Lung (tissue), 12 donors: Measurements from ENCODE around the gene PDZD2. TPM values are rescaled to one million over a fixed set of nuclear protein-coding genes. Genes with fewer than 3 reads are reported as not detected.

Experiments used
- ATAC-seq: fragments of 200-7000 bp; cut with Tn5 transposase; one replicate; pipeline ENCODE4 v1.9.1; 2020; ENCODE audit warnings: moderate number of reproducible peaks; ENCODE audit not compliant: insufficient read depth, low FRiP score
- DNase-seq, 3 donors: peaks; one replicate each; pipeline ENCODE4 v3.0.0-alpha.2; 2013 to 2017
- H3K27ac ChIP-seq, 2 donors: one replicate each; pipeline ENCODE4 v1.5.1; 2013; ENCODE audit warnings: mild to moderate bottlenecking in 2 of 2, moderate library complexity in 2 of 2, control low read depth in 1 of 2, inconsistent platforms in 1 of 2, low read depth in 1 of 2, low read length in 1 of 2
- H3K27me3 ChIP-seq, 3 donors: one replicate each; pipeline ENCODE4 v1.5.1; 2013; ENCODE audit warnings: low read length in 2 of 3; ENCODE audit not compliant: control insufficient read depth in 3 of 3, insufficient read depth in 3 of 3
- H3K36me3 ChIP-seq, 4 donors: one replicate each; pipeline ENCODE4 v1.5.1; 2013; ENCODE audit warnings: low read length in 4 of 4, mild to moderate bottlenecking in 1 of 4, moderate library complexity in 1 of 4; ENCODE audit not compliant: control insufficient read depth in 4 of 4, insufficient read depth in 4 of 4
- H3K4me1 ChIP-seq, 5 donors: one replicate each; pipeline ENCODE4 v1.5.1; 2013; ENCODE audit warnings: low read length in 5 of 5, mild to moderate bottlenecking in 2 of 5, moderate library complexity in 1 of 5; ENCODE audit not compliant: control insufficient read depth in 5 of 5, insufficient read depth in 5 of 5
- H3K4me3 ChIP-seq: one replicate; pipeline ENCODE4 v1.5.1; 2013; ENCODE audit warnings: mild to moderate bottlenecking, control low read depth, moderate library complexity
- H3K9ac ChIP-seq, 2 donors: one replicate each; pipeline ENCODE4 v1.5.1; 2013; ENCODE audit warnings: low read length in 2 of 2, control low read depth in 1 of 2; ENCODE audit not compliant: insufficient read depth in 1 of 2
- H3K9me3 ChIP-seq, 4 donors: one replicate each; pipeline ENCODE4 v1.5.1; 2013; ENCODE audit warnings: low read length in 3 of 4, mild to moderate bottlenecking in 1 of 4, moderate library complexity in 1 of 4; ENCODE audit not compliant: control insufficient read depth in 4 of 4, insufficient read depth in 3 of 4
- WGBS, 2 donors: extraction: QIAGEN DNeasy Blood & Tissue Kit; methylation state at CpG; one replicate each; pipeline ENCODE4 v1.1.7; 2013; 5-methylcytosine and 5-hydroxymethylcytosine counted together
- polyA plus RNA-seq, 2 donors: library from polyadenylated mRNA; stranded (reverse); fragments of 200-250 nt; gene quantifications; one replicate each; pipeline ENCODE4 v1.2.1, GENCODE V29; 2013
- total RNA-seq, 2 donors: library from RNA; depleted of rRNA in 1 of 2; stranded (reverse); fragments of >200 nt in 1 of 2; gene quantifications; one replicate each; pipeline ENCODE4 v1.2.1, GENCODE V29; 2014 to 2021
- TF ChIP-seq, protein P1 (sequence below): IDR thresholded peaks from 2 replicates; pipeline ENCODE4 v1.5.1; 2012; ENCODE audit warnings: mild to moderate bottlenecking; ENCODE audit errors: control extremely low read depth, extremely low read depth
- donor health status: control.
- donor health status: control.
- donor health status: Bipolar disorder and iron deficiency.
- donor health status: healthy.
- donor health status: DM: yes; HTN: yes; CAD: no.

The PDZD2 gene
- total and polyA plus RNA-seq, 4 donors, result 9.2 to 56.3 (median 24.8) TPM

DNA sequence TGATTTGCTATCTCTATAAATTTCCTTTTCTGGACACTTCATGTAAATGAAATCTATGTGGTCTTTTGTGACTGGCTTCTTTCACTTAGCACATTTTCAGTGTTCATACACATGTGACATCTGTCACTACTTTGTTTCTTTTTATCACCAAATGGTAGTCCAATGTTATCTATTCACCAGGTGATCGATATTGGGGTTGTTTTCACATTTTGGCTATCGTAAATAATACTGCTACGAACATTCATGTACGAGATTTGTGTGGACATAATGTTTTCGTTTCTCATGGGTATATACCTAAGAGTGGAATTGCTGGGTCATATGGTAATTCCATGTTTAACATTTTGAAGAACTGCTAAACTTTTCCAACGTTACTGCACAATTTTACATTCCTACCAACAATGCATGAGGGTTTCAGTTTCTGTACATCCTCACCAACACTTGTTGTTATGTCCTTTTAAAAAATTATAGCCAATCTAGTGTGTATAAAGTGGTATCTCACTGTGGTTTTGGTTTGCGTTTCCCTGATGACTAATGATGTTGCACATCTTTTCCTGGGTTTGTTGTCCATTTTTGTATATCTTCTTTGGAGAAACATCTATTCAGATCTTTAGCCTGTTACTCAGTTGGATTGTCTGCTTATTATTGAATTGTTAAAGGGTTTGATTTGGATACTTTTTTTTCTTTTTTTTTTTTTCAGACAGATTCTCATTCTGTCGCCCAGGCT is 263.0 kb downstream of the PDZD2 start:
- DNase-seq (no peak), ATAC-seq (no peak)
- Histone ChIP-seq H3K36me3 (no peaks in the 10 kb centered on the region), H3K9me3 (no peaks in the 10 kb centered on the region), H3K4me3 (no peak overlapping the region), H3K4me1 (peaks cover 0 to 2% (median 0%) of the 10 kb centered on the region in 5 donors), H3K27ac (no peak overlapping the region), H3K9ac (no peak overlapping the region), H3K27me3 (peaks cover 0 to 4% (median 0%) of the 10 kb centered on the region in 3 donors)
- WGBS, 2 donors, result 77 to 89% methylated on average over 8 of the region's 8 CpGs
- TF ChIP-seq, protein P1, sequence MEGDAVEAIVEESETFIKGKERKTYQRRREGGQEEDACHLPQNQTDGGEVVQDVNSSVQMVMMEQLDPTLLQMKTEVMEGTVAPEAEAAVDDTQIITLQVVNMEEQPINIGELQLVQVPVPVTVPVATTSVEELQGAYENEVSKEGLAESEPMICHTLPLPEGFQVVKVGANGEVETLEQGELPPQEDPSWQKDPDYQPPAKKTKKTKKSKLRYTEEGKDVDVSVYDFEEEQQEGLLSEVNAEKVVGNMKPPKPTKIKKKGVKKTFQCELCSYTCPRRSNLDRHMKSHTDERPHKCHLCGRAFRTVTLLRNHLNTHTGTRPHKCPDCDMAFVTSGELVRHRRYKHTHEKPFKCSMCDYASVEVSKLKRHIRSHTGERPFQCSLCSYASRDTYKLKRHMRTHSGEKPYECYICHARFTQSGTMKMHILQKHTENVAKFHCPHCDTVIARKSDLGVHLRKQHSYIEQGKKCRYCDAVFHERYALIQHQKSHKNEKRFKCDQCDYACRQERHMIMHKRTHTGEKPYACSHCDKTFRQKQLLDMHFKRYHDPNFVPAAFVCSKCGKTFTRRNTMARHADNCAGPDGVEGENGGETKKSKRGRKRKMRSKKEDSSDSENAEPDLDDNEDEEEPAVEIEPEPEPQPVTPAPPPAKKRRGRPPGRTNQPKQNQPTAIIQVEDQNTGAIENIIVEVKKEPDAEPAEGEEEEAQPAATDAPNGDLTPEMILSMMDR, result no peak

DNA sequence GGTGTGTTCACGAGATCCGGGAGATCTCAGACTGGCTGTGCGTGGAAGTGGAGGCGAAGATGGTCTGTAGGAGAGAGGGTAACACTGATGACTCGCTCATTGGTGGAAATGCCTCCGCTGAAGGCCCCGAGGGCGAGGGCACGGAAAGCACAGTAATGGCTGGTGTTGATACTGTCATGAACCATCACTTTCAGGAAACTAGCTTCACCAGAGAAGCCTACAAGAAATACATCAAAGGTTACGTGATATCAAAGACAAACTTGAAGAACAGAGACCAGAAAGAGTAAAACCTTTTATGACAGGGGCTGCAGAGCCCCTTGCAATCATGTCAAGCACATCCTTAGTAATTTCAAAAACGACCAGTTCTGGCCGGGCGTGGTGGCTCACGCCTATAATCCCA is 269.5 kb downstream of the PDZD2 start:
- WGBS, 2 donors, result 95 to 97% methylated on average over 14 of the region's 14 CpGs
- Histone ChIP-seq H3K4me3 (no peak overlapping the region), H3K9me3 (peaks cover 0 to 2% (median 0%) of the 10 kb centered on the region in 4 donors), H3K36me3 (no peaks in the 10 kb centered on the region), H3K27me3 (no peaks in the 10 kb centered on the region), H3K27ac (no peak overlapping the region), H3K9ac (no peak overlapping the region), H3K4me1 (no peaks in the 10 kb centered on the region)
- ATAC-seq (no peak), DNase-seq (no peak)
- TF ChIP-seq, protein P1, result no peak

DNA sequence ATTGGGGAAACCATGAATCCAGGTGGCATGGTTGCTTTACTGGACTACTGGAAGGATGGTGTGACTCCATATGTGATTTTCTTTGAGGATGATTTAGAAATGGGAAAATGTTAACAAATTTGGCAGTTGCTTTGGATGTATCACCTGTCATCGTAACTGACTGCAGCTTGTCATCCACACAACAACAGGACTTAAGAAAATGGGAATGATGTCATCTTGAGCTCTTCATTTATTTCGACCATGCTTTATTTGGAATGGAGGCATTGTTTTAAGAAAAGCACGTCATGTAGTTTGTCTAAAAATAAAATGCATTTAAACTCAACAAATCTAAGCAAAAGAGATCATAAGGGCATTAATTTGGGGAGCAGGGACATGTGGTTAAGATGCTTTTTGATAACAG is 270.1 kb downstream of the PDZD2 start:
- WGBS, 2 donors, result 84 to 93% methylated on average over 3 of the region's 3 CpGs
- no peak for DNase-seq
- Histone ChIP-seq H3K9me3 (peaks cover 0 to 2% (median 0%) of the 10 kb centered on the region in 4 donors), H3K27me3 (no peaks in the 10 kb centered on the region), H3K4me1 (no peaks in the 10 kb centered on the region), H3K27ac (no peak overlapping the region), H3K4me3 (no peak overlapping the region), H3K36me3 (no peaks in the 10 kb centered on the region), H3K9ac (no peak overlapping the region)
- no peak for ATAC-seq
- TF ChIP-seq, protein P1, result no peak
